ENCODE data around the gene CIRBP. TPM values are rescaled to one million over a fixed set of nuclear protein-coding genes. Genes with fewer than 3 reads are reported as not detected.
A peak's percentile ranks its signal among the peaks of the same experiment; 100 is the strongest.

The CIRBP gene
- total RNA-seq, 1 donor from 2014 or later, result 399 TPM

DNA sequence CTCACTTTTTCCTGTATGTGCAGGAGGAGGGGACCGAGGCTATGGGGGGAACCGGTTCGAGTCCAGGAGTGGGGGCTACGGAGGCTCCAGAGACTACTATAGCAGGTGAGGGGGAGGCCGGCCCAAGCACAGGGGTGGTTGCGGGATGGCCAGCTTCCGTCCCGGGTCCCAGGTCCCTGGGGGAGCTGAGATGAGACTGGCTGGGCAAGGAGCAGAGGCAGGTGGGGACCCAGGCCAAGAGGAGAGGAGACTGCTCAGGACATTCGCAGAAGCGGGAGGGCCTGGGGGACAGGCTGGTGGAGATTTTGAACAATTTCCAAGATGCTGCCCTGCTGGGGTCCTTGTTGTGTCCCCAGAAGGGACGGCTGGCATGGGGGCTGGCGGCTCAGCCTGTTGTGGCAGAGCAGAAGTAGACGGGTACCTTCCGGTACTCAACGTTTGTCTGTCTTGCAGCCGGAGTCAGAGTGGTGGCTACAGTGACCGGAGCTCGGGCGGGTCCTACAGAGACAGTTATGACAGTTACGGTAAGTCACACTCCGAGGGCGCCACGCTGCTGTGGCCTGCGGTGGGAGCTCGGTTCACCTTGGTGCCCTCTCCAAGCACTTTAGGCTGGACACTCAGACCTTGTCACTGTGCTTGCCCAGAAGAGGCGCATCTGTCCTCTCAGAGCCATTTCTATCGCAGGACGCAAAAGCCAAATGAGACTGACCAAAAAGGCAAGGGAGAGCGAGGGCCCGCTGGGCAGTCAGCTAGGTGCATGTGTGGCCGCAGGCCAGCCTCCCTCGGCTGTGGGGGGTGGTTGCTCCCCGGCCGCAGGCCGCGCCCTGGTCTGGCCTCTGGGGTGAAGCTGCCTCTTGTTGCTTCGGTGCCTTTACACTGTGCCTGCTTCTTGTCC, 2.6 kb downstream of the CIRBP start:
- intact Hi-C loops (cut with micrococcal nuclease), result no loop called here
- H3K27ac Mint-ChIP-seq, result peak overlapping the region; percentile 80
- H3K4me1 Mint-ChIP-seq, result peaks cover 67% of the 10 kb centered on the region
- H3K4me3 Mint-ChIP-seq, result peak overlapping the region; percentile 86
- CTCF ChIA-PET, result interaction anchor here (2.9 kb wide), 1 partner anchor 27 kb away, joined by 14 read pairs; no protein-coding TSS in a partner anchor
- DNase-seq (no peak), ATAC-seq (ENCODE audit: low read depth) (no peak)
- TF ChIP-seq, protein P1, sequence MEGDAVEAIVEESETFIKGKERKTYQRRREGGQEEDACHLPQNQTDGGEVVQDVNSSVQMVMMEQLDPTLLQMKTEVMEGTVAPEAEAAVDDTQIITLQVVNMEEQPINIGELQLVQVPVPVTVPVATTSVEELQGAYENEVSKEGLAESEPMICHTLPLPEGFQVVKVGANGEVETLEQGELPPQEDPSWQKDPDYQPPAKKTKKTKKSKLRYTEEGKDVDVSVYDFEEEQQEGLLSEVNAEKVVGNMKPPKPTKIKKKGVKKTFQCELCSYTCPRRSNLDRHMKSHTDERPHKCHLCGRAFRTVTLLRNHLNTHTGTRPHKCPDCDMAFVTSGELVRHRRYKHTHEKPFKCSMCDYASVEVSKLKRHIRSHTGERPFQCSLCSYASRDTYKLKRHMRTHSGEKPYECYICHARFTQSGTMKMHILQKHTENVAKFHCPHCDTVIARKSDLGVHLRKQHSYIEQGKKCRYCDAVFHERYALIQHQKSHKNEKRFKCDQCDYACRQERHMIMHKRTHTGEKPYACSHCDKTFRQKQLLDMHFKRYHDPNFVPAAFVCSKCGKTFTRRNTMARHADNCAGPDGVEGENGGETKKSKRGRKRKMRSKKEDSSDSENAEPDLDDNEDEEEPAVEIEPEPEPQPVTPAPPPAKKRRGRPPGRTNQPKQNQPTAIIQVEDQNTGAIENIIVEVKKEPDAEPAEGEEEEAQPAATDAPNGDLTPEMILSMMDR (IDR thresholded peaks at IDR 0.05), result no peak
- H3K9me3 Mint-ChIP-seq, result no peaks in the 10 kb centered on the region
- POLR2A ChIA-PET, result interaction anchor here (0.5 to 4.0 kb wide), 8 partner anchors 10 to 397 kb away, joined by 3 to 33 read pairs (median 4); partner anchors contain the start of gene ATP5F1D
- no peaks in the 10 kb centered on the region for H3K27me3 Mint-ChIP-seq
- H3K36me3 Mint-ChIP-seq (ENCODE audit: low read depth), result peaks cover 48% of the 10 kb centered on the region

DNA sequence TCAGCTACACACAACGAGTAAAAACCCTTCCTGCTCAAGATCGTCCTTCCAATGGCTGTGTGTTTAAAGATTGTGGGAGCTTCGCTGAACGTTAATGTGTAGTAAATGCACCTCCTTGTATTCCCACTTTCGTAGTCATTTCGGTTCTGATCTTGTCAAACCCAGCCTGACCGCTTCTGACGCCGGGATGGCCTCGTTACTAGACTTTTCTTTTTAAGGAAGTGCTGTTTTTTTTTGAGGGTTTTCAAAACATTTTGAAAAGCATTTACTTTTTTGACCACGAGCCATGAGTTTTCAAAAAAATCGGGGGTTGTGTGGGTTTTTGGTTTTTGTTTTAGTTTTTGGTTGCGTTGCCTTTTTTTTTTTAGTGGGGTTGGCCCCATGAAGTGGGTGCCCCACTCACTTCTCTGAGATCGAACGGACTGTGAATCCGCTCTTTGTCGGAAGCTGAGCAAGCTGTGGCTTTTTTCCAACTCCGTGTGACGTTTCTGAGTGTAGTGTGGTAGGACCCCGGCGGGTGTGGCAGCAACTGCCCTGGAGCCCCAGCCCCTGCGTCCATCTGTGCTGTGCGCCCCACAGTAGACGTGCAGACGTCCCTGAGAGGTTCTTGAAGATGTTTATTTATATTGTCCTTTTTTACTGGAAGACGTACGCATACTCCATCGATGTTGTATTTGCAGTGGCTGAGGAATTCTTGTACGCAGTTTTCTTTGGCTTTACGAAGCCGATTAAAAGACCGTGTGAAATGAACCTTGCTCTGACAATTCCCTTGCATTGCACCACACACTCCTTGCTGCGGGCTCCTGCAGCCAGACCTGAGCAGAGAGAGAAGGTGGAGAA, 3.5 kb downstream of the CIRBP start:
- ChIA-PET CTCF (interaction anchor here (2.9 kb wide), 1 partner anchor 28 kb away, joined by 14 read pairs; no protein-coding TSS in a partner anchor), POLR2A (interaction anchor here (0.5 to 4.0 kb wide), 13 partner anchors 8 to 780 kb away, joined by 3 to 33 read pairs (median 3); partner anchors contain the start of gene ATP5F1D)
- H3K27ac Mint-ChIP-seq, result peak overlapping the region; percentile 41
- H3K4me3 Mint-ChIP-seq, result no peak overlapping the region
- H3K9me3 Mint-ChIP-seq, result no peaks in the 10 kb centered on the region
- H3K4me1 Mint-ChIP-seq, result peaks cover 65% of the 10 kb centered on the region
- H3K27me3 Mint-ChIP-seq, result no peaks in the 10 kb centered on the region
- TF ChIP-seq, protein P1 (IDR thresholded peaks at IDR 0.05), result no peak
- DNase-seq (no peak), ATAC-seq (ENCODE audit: low read depth) (no peak)
- intact Hi-C loops (cut with micrococcal nuclease), result no loop called here
- peaks cover 53% of the 10 kb centered on the region for H3K36me3 Mint-ChIP-seq (ENCODE audit: low read depth)

DNA sequence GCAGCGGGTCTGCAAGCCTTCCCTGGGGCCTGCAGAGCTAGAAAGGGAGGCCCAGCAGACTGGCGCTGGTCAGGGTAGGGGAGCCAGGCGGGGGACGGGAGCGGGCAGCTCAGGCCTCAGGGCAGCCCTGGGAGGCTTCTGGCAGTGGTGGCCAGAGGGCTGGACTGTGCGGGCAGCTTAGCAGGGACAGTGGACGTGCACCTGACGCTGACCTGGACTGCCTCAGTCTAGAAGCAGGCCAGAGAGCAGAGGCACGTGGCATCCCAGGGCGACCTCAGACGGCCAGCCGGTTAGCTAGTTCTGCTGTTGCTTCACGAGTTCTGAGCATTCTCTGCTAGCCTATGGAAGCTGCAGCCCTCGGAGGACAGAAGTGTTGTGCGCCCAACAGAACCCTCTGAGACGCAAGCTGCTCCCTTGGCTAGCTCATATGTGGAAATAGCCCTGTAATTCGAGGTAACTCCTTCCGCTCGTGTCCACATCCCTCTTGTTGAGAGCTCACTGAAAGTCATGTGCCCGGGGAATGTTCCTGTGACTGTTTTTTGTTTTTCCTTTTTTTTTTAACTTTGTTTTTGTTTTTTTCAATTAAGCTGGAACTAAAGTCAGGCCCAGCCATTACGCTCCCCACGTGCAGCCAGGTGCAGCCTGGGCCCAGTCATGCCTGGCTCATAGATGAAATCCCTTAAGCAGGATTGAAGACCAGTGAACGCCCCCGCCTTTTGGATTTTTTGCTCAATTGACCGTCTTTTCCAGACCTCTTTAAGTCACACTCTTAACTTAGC, 4.3 kb downstream of the CIRBP start:
- Mint-ChIP-seq H3K27me3 (no peaks in the 10 kb centered on the region), H3K27ac (peak overlapping the region; percentile 63), H3K36me3 (ENCODE audit: low read depth) (peaks cover 59% of the 10 kb centered on the region), H3K4me1 (peaks cover 57% of the 10 kb centered on the region), H3K4me3 (peak overlapping the region; percentile 44), H3K9me3 (no peaks in the 10 kb centered on the region)
- TF ChIP-seq, protein P1 (IDR thresholded peaks at IDR 0.05), result no peak
- CTCF ChIA-PET, result interaction anchor here (2.9 kb wide), 1 partner anchor 29 kb away, joined by 14 read pairs; no protein-coding TSS in a partner anchor
- POLR2A ChIA-PET, result interaction anchor here (0.6 to 4.0 kb wide), 12 partner anchors 8 to 780 kb away, joined by 3 to 33 read pairs (median 6); no protein-coding TSS in a partner anchor
- intact Hi-C loops (cut with micrococcal nuclease), result no loop called here
- ATAC-seq (ENCODE audit: low read depth) (no peak), DNase-seq (no peak)

DNA sequence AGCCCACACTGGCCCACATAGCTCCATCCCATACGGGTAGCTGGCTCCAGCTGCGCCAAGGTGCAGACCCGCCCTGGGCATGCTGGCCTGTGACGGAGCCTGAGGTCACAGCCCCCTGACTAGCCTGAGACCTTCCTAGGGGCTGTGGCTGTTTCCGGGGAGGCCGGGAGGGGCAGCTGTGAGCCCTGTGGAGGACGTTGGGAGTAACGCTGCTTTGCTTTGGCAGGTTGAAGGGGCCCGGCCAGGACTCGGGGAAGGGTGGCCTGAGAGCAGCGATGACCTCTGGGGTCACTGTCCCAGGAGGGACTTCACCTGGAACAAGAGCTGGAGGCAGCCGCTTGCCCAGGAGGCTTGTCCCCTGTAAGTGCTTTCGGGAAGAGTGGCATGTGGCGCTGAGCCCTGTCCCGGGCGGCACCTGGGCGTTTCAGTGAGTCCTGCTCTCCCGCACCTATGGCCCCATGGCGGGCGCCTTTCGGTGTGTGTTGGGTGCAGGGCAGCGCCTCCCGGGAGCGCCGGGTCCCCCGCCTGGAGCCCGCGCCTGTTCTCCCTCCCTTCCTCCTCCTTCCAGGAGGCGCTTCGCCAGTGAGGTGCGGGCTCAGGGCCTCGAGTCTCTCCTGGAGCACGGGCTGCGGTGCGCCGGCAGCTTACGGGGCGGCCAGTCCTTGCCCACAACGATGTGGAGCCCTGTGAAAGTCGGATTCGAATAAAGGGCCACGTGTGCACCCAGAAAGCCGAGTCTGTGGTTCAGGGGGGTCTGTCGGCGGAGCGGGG, 5.1 kb downstream of the CIRBP start:
- peaks cover 62% of the 10 kb centered on the region for H3K36me3 Mint-ChIP-seq (ENCODE audit: low read depth)
- H3K4me1 Mint-ChIP-seq, result peaks cover 50% of the 10 kb centered on the region
- no peaks in the 10 kb centered on the region for H3K27me3 Mint-ChIP-seq
- no peaks in the 10 kb centered on the region for H3K9me3 Mint-ChIP-seq
- CTCF ChIA-PET, result interaction anchor here (2.9 kb wide), 1 partner anchor 30 kb away, joined by 14 read pairs; no protein-coding TSS in a partner anchor
- ATAC-seq (ENCODE audit: low read depth) (no peak), DNase-seq (no peak)
- POLR2A ChIA-PET, result interaction anchor here (0.6 to 4.0 kb wide), 6 partner anchors 9 to 197 kb away, joined by 4 to 33 read pairs (median 9); no protein-coding TSS in a partner anchor
- intact Hi-C loops (cut with micrococcal nuclease), result no loop called here
- peak overlapping the region; percentile 63 for H3K27ac Mint-ChIP-seq
- peak overlapping the region; percentile 35 for H3K4me3 Mint-ChIP-seq
- TF ChIP-seq, protein P1 (IDR thresholded peaks at IDR 0.05), result no peak

Data from activated B cell treated with CpG ODN at 0.5 μM for 24 hours (primary cell).